SK-N-MC (cell line): ENCODE data around the gene DIDO1.

ENCODE experiments used
- DNase-seq: peaks from one replicate; pipeline ENCODE4 v3.0.0-alpha.2; 2011; ENCODE audit warnings: low read depth, low spot score
- H3K27ac ChIP-seq: fragments of 200-600 bp; sonication (generic); 2 replicates; pipeline ENCODE4 v1.5.1; 2016; ENCODE audit warnings: mixed run types
- H3K36me3 ChIP-seq: fragments of 200-600 bp; sonication (generic); 2 replicates; pipeline ENCODE4 v1.6.1; 2017; ENCODE audit warnings: antibody characterized with exemption, low read length, mixed read lengths; ENCODE audit not compliant: insufficient read depth
- H3K4me3 ChIP-seq: fragments of 200-600 bp; sonication (generic); 2 replicates; pipeline ENCODE4 v1.5.1; 2016
- H3K9ac ChIP-seq: fragments of 200-600 bp; sonication (generic); 2 replicates; pipeline ENCODE4 v1.8.0; 2017; ENCODE audit warnings: mixed run types, mixed read lengths; ENCODE audit not compliant: insufficient read length
- H3K9me3 ChIP-seq: fragments of 200-600 bp; sonication (generic); 2 replicates; pipeline ENCODE4 v1.6.1; 2017; ENCODE audit warnings: low read depth, mild to moderate bottlenecking, antibody characterized with exemption, low read length, moderate library complexity, mixed read lengths
- EZH2 ChIP-seq: fragments of 200-600 bp; sonication (generic); IDR thresholded peaks from one replicate; pipeline ENCODE4 v1.6.1; 2017; ENCODE audit warnings: antibody characterized with exemption
- FOXP2 ChIP-seq: optimal IDR thresholded peaks from 2 replicates; pipeline ENCODE3; 2011; ENCODE audit warnings: mild to moderate bottlenecking, moderate library complexity; ENCODE audit not compliant: insufficient read depth; ENCODE audit errors: extremely low read length, control extremely low read depth
- POLR2AphosphoS5 ChIP-seq: IDR thresholded peaks from 2 replicates; pipeline ENCODE4 v1.6.1; 2012; ENCODE audit warnings: mild to moderate bottlenecking, low read depth, low read length, borderline replicate concordance

Gene DIDO1

DNA sequence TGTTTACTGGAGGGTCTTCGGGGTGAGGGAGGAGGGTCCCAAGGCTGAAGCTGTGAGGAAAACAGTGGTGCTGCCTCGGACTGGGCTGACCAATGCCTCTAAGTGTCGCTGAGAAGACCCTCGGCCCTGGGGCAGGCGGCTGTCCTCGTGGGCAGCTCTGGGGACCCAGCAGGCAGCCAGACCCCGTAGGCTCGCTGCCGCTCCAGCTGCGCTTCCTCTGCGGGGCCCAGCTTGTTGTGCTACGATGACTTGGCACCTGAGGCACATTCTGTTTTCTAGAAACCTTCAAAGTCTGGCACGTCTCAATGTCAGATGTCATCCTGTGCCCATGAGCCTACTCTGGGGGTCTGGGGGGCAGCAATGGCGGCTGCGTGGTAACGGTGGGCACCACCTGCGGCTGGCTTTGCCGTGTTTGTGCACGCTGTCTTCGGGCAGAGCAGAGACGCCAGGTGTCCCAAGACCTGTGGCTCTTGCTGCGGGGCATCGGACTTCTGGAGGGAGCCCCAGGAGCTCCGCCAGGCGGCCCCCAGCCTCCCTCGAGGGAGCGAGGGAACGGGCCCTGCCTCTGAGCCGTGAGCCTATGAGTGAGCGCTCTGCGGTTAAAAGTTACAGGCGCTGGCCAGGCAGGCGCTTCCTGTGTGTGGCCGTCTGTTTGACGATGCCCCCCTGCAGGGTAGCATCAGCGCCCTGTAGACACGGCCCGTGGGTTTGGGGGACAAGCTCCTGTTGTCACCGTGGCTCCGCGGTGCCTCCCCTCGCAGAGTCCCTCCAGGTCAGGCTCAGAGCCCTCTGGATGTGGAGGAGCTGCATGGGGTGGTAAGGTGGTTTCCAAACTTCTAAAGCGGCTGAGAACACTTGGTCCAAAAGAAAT is 33.0 kb upstream of the DIDO1 start:
- Histone ChIP-seq H3K36me3 (no peaks in the 10 kb centered on the region), H3K27ac (no peak overlapping the region), H3K9ac (no peak overlapping the region)

DNA sequence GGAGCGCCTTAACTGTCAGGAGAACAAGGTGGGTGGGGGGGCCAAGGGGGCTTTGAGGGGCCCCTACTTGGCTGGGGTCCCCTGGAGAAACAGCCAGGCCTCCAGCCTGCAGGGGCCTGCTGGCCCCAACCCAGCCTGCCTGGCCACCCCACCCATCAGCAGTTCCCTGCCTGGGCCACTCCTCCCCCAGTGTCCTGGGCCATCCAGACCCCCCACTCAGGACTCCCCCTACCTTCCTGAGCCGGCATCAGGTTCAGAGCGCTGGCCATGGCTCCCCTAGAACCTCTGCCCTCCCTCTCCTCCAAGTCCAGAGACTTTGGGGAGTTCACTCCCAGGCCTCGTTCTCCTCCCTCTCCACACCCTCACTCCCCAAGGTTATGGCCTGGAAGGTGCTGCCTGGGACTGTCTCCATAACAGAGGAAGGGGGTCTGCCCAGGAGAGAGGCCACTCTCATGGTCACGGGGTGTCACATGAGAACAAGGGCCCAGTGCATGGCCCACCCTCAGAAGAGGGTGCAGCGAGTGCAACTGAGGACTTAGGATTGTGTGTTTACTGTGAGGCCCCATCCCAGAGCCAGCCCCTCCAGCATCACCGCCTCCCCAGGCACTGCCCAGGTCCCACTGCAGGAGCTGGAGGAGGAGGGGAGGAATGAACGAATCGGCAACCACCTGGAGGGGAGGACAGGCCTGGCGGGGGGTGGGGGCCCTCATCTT is 32.2 kb upstream of the DIDO1 start:
- Histone ChIP-seq H3K4me3 (no peak overlapping the region), H3K36me3 (no peaks in the 10 kb centered on the region), H3K27ac (no peak overlapping the region), H3K9me3 (no peaks in the 10 kb centered on the region), H3K9ac (no peak overlapping the region)
- TF ChIP-seq POLR2AphosphoS5 (no peak), FOXP2 (no peak), EZH2 (no peak)
- DNase-seq: no peak

More for the DNA sequence above, 33.0 kb upstream of the DIDO1 start:
- no peak for DNase-seq
- H3K4me3 ChIP-seq: no peak overlapping the region
- no peaks in the 10 kb centered on the region for H3K9me3 ChIP-seq
- no peak for TF ChIP-seq POLR2AphosphoS5
- no peak for TF ChIP-seq EZH2
- no peak for TF ChIP-seq FOXP2

DNA sequence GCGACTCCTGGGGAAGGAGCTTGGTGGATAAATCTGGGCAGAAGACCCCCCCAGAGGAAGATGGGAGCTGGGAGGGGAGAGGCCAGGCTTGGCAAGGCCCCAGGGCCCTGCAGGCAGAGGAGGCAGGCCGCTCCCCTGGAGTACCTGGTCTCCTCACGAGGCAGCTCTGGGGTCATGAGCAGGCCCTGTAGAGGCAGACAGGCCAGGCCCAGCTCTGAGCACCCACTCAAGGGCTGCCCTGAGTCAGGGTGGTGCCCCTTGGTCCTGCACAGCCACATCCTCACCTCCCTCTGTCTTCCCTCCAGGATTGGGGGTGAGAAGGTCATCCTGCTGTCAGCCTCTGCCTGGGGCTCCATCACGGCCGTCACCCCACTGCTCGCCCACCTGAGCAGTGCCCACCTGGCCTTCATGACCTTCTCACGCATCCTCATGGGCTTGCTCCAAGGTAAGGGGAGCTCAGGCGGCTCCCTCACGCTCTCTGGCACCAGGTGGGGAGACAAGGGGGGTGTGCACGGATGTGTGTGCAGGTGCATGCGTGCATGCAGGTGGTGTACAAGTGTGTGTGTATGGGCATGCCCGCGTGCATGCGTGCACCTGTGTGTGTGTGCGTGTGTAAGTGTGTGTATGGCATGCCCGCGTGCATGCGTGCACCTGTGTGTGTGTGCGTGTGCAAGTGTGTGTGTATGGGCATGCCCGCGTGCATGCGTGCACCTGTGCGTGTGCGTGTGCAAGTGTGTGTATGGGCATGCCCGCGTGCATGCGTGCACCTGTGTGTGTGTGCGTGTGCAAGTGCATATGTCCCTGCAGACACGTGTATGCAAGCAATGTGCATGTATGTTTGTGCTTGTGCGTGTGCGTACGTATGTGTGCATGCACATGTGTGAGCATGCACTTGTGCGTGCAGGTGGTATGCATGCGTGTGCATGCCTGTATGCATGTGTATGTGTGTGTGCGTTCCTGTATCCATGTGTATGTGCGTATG is 31.1 kb upstream of the DIDO1 start:
- Histone ChIP-seq H3K36me3 (no peaks in the 10 kb centered on the region), H3K9me3 (no peaks in the 10 kb centered on the region), H3K27ac (no peak overlapping the region), H3K4me3 (no peak overlapping the region), H3K9ac (no peak overlapping the region)
- DNase-seq: no peak
- TF ChIP-seq EZH2: no peak
- TF ChIP-seq POLR2AphosphoS5: no peak
- TF ChIP-seq FOXP2: no peak

DNA sequence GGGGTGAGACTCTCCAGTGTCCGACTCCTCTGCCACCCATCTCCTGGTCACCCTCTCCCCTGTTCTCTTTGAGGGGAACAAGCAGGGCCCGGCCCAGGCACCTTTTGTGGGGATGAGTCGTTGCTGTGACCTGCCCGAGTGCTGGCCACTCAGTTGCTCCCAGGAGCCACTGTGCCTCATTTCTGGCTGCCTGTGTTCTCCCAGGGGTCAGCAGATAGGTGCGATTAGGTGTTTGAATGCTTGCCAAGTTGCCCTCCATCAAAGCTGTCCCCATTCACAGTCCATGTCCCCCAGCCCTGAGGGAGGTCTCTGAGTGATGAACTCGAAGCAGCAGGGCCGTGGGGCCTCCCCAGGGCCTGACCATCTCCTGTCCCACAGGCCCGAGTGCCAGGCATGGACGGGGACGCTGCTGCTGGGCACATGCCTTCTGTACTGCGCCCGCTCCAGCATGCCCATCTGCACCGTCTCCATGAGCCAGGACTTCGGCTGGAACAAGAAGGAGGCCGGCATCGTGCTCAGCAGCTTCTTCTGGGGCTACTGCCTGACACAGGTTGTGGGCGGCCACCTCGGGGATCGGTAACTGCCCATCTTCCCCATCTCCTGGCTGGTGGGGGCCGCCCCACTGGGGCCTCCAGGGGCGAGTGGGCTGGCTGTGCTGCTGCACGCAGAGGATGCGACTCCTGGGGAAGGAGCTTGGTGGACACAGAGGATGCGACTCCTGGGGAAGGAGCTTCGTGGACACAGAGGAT is 30.3 kb upstream of the DIDO1 start:
- no peaks in the 10 kb centered on the region for H3K9me3 ChIP-seq
- H3K9ac ChIP-seq: no peak overlapping the region
- H3K4me3 ChIP-seq: no peak overlapping the region
- DNase-seq: no peak
- no peak overlapping the region for H3K27ac ChIP-seq
- no peak for TF ChIP-seq POLR2AphosphoS5
- no peak for TF ChIP-seq EZH2
- no peak for TF ChIP-seq FOXP2
- H3K36me3 ChIP-seq: no peaks in the 10 kb centered on the region

DNA sequence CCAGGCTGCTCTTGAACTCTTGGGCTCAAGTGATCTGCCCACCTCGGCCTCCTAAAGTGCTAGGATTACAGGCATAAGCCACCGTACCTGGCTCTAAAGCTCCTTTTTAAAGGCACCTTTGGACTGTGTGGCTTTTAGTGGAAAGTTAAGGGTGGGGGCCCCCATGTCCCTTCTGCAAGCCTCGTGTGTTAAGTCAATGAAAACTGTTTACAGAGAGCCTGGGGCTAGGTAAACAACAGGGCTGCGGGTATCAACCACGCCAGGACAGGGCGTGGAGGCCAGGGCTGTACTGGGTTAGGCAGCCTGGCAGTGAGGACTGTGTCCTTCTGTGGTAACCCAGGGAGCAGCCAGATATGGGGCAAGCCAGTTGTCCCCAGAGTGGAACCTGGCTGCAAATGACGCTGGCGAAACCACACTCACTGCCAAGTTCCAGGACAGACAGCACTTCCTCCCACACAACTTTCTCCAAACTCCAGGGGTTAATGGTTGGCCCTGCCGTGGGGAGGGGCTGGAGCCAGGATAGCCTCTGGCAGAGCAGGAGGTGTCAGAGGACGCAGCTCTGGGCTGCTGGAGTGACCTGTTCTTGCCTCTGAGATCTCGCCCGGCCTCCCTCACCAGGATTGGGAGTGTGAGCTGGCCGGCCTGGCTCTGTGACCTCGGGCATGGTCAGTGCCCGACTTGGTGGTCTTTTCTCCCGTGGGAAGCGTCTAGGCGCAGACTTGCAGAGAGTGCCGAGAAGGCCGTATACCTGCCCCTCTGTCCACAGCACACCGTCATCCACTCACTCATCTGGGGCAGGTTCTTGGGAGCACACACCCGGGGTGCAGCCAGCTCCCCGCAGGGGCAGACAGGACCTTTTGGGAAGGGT is 29.4 kb upstream of the DIDO1 start:
- no peak overlapping the region for H3K27ac ChIP-seq
- no peak overlapping the region for H3K4me3 ChIP-seq
- no peak for DNase-seq
- no peak for TF ChIP-seq EZH2
- no peak for TF ChIP-seq FOXP2
- no peak for TF ChIP-seq POLR2AphosphoS5
- no peak overlapping the region for H3K9ac ChIP-seq
- no peaks in the 10 kb centered on the region for H3K9me3 ChIP-seq
- no peaks in the 10 kb centered on the region for H3K36me3 ChIP-seq

DNA sequence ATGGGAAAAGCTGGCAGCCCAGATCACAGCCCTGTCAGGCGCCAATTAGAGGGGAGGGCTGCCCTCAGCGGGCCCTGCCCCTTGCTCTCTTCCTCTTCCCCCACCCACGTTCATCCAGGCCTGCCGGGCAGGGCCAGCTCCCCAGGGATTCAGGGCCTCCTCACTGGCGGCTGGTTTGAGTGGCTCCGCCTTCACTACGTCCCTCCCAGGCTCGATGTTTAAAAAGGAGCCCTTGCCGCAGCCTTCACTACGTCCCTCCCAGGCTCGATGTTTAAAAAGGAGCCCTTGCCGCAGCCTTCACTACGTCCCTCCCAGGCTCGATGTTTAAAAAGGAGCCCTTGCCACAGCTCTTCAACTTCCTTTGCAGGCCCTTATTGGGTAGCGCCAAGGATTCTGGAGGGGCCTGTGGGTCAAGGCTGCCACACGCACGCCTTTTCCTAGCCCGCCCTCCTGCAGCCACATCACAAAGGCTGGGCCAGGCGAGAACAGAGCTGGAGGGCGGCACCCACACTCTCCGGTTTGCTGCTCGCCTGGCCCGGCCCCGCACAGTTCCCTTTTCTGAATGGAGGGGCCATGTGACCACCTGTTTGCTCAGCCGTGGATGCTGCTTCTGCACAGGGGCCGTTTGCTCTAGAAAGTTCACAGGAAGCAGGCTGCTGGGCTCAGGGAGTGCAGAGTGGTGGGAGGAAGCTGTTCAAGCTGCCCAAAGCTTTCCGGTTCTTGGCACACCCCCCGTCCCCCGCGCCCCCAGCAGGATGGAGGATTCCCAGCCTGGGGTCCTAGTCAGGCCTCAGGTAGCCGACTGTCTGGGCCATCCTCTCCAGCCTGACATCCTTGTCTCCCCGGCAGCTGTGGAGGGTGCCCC is 27.8 kb upstream of the DIDO1 start:
- no peaks in the 10 kb centered on the region; the same call in 1 of the 2 replicates for H3K36me3 ChIP-seq
- no peak overlapping the region for H3K9ac ChIP-seq
- H3K27ac ChIP-seq: no peak overlapping the region
- no peak overlapping the region for H3K4me3 ChIP-seq
- H3K9me3 ChIP-seq: no peaks in the 10 kb centered on the region
- DNase-seq: no peak
- TF ChIP-seq FOXP2: no peak
